GM19397 (cell line): ENCODE measurements around the gene RRP15.

ENCODE experiments used
- ATAC-seq: cut with Tn5 transposase; IDR thresholded peaks from one replicate; pipeline ENCODE4 v1.9.1; 2021; ENCODE audit warnings: mild to moderate bottlenecking, moderate library complexity; ENCODE audit not compliant: unreplicated experiment

The RRP15 gene

GRCh38 chr1:218383681-218384080, 98.6 kb downstream of the RRP15 start:
- ATAC-seq = no peak

GRCh38 chr1:218384581-218384993, 99.5 kb downstream of the RRP15 start:
- ATAC-seq = no peak
